ENCODE data around the gene SLC6A7.

The SLC6A7 gene

DNA sequence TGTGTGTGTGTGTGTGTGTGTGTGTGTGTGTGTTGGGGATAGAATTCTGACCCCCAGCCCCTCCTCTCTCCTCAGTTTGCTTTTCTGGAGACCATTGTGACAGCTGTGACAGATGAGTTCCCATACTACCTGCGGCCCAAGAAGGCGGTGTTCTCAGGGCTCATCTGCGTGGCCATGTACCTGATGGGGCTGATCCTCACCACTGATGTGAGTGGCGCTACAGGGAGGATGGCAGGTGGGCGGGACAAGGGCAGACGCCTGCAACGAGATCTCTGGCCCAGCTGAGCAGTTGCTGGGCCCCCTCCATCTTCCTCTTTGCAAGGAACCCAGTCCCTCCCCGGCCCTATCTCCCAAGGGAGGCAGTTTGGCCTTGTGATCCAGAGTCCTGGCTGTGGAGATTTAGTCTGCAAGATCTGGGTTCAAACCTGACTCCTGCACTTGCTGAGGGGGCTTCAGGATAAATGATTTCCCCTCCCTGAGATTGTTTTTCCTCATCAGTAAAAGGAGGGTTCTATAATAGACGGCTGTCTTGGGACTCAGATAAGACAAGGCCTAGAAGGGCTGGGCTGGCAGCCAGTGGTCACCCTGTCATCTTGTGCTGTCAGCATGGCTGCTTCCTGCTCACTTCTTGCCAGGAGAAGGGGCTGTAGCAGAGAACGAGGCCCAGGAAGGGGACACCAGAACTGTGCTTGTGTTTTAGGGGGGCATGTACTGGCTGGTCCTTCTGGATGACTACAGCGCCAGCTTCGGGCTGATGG is 14.1 kb downstream of the SLC6A7 start:
- ChIA-PET POLR2A (no interaction called here), CTCF (no interaction called here)
- TF ChIP-seq, protein P1, sequence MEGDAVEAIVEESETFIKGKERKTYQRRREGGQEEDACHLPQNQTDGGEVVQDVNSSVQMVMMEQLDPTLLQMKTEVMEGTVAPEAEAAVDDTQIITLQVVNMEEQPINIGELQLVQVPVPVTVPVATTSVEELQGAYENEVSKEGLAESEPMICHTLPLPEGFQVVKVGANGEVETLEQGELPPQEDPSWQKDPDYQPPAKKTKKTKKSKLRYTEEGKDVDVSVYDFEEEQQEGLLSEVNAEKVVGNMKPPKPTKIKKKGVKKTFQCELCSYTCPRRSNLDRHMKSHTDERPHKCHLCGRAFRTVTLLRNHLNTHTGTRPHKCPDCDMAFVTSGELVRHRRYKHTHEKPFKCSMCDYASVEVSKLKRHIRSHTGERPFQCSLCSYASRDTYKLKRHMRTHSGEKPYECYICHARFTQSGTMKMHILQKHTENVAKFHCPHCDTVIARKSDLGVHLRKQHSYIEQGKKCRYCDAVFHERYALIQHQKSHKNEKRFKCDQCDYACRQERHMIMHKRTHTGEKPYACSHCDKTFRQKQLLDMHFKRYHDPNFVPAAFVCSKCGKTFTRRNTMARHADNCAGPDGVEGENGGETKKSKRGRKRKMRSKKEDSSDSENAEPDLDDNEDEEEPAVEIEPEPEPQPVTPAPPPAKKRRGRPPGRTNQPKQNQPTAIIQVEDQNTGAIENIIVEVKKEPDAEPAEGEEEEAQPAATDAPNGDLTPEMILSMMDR (IDR thresholded peaks at IDR 0.05; ENCODE audit: insufficient read depth, low read length, missing control alignments), result no peak
- DNase-seq (ENCODE audit: low read depth, low spot score), result no peak
- no peak overlapping the region for H3K4me3 ChIP-seq (ENCODE audit: low read depth, low read length)

DNA sequence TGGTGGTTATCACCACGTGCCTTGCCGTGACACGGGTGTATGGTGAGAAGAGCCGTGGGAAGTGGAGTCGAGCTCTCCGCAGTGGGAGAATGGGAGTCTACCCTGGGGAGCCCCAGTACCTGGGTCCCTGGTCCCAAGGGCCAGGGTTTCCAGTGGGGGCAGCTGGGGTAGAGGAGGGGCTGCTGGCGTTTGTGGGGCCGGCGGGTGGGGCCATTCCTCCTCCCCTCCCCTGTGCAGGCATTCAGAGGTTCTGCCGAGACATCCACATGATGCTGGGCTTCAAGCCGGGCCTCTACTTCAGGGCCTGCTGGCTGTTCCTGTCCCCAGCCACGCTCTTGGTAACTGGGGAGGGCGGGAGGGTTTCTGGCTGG is 14.7 kb downstream of the SLC6A7 start:
- ChIA-PET POLR2A (no interaction called here), CTCF (interaction anchor here (5.2 kb wide), 1 partner anchor 13 kb away, joined by 35 read pairs; no protein-coding TSS in a partner anchor)
- H3K4me3 ChIP-seq (ENCODE audit: low read depth, low read length), result no peak overlapping the region
- DNase-seq (ENCODE audit: low read depth, low spot score), result no peak
- TF ChIP-seq, protein P1 (IDR thresholded peaks at IDR 0.05; ENCODE audit: insufficient read depth, low read length, missing control alignments), result no peak

- DNase-seq (ENCODE audit: low read depth, low spot score), result no peak
- CTCF ChIA-PET, result interaction anchor here (0.9 to 5.2 kb wide), 7 partner anchors 12 to 372 kb away, joined by 3 to 35 read pairs (median 3); no protein-coding TSS in a partner anchor
- H3K4me3 ChIP-seq (ENCODE audit: low read depth, low read length), result no peak overlapping the region
- TF ChIP-seq, protein P1 (IDR thresholded peaks at IDR 0.05; ENCODE audit: insufficient read depth, low read length, missing control alignments), result no peak
- POLR2A ChIA-PET, result no interaction called here
These were observed 16.4 kb downstream of the SLC6A7 start for GRCh38 chr5:150206098-150206778.

- TF ChIP-seq, protein P1 (IDR thresholded peaks at IDR 0.05; ENCODE audit: insufficient read depth, low read length, missing control alignments), result no peak
- no peak for DNase-seq (ENCODE audit: low read depth, low spot score)
- ChIA-PET CTCF (interaction anchor here (0.9 to 5.2 kb wide), 7 partner anchors 11 to 373 kb away, joined by 3 to 35 read pairs (median 3); no protein-coding TSS in a partner anchor), POLR2A (no interaction called here)
- no peak overlapping the region for H3K4me3 ChIP-seq (ENCODE audit: low read depth, low read length)
These were observed 16.9 kb downstream of the SLC6A7 start for GRCh38 chr5:150206779-150207115.

- no peak overlapping the region for H3K4me3 ChIP-seq (ENCODE audit: low read depth, low read length)
- DNase-seq (ENCODE audit: low read depth, low spot score), result peak; percentile 16
- TF ChIP-seq, protein P1 (IDR thresholded peaks at IDR 0.05; ENCODE audit: insufficient read depth, low read length, missing control alignments), result no peak
- CTCF ChIA-PET, result interaction anchor here (0.8 to 5.2 kb wide), 10 partner anchors 10 to 374 kb away, joined by 3 to 35 read pairs (median 6); no protein-coding TSS in a partner anchor
- POLR2A ChIA-PET, result no interaction called here
These were observed 18.6 kb downstream of the SLC6A7 start for GRCh38 chr5:150208187-150209098.

Data from AG04449 (cell line).